Stomach smooth muscle (tissue), 2 donors: ENCODE measurements around the gene HCN4.

Experiments
- H3K27ac ChIP-seq: one replicate; pipeline ENCODE4 v1.7.0; 2013; ENCODE audit warnings: mild to moderate bottlenecking, low read length, inconsistent platforms
- H3K27me3 ChIP-seq, 2 donors: one replicate each; pipeline ENCODE4 v1.7.0; 2013; ENCODE audit warnings: low read length in 2 of 2; ENCODE audit not compliant: insufficient read depth in 2 of 2, control insufficient read depth in 1 of 2
- H3K36me3 ChIP-seq, 2 donors: one replicate each; pipeline ENCODE4 v1.7.0; 2013; ENCODE audit warnings: low read length in 2 of 2; ENCODE audit not compliant: control insufficient read depth in 2 of 2, insufficient read depth in 2 of 2
- H3K4me1 ChIP-seq: one replicate; pipeline ENCODE4 v1.7.0; 2013; ENCODE audit warnings: low read length; ENCODE audit not compliant: control insufficient read depth, insufficient read depth
- H3K4me3 ChIP-seq, 2 donors: one replicate each; pipeline ENCODE4 v1.7.0; 2013; ENCODE audit warnings: low read length in 2 of 2
- H3K9ac ChIP-seq, 2 donors: one replicate each; pipeline ENCODE4 v1.7.0; 2013; ENCODE audit warnings: low read length in 2 of 2, mild to moderate bottlenecking in 1 of 2
- H3K9me3 ChIP-seq, 2 donors: one replicate each; pipeline ENCODE4 v1.7.0; 2013; ENCODE audit warnings: low read length in 2 of 2; ENCODE audit not compliant: control insufficient read depth in 2 of 2
- donor health status: healthy.
- donor health status: Pancreatic carcinoma.

Gene HCN4

DNA sequence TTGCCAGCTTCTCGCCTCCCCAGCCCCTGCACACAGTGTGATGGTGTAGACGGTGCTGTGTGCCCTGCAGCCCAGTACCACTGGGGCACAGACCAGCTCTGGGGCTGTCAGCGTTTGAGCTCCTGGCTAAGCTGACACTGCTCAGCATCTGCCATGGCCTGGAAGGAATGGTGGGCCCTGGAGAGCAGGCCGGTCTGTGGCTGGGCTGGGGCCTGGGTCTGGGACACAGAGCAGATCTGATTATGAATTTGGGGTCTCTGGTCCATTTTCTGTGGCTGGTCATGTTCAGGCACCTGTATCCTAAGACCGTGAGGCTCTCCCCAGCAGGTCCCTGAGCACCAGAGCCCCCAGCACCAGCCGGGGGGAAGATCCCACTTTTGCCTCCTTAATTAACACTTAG, 34.7 kb downstream of the HCN4 start:
- H3K4me1 ChIP-seq, result no peaks in the 10 kb centered on the region
- H3K27me3 ChIP-seq, result peaks cover 2% of the 10 kb centered on the region in 2 donors
- no peak overlapping the region for H3K9ac ChIP-seq
- H3K9me3 ChIP-seq, result no peaks in the 10 kb centered on the region
- H3K4me3 ChIP-seq, result no peak overlapping the region
- H3K36me3 ChIP-seq, result no peaks in the 10 kb centered on the region
- no peak overlapping the region for H3K27ac ChIP-seq

DNA sequence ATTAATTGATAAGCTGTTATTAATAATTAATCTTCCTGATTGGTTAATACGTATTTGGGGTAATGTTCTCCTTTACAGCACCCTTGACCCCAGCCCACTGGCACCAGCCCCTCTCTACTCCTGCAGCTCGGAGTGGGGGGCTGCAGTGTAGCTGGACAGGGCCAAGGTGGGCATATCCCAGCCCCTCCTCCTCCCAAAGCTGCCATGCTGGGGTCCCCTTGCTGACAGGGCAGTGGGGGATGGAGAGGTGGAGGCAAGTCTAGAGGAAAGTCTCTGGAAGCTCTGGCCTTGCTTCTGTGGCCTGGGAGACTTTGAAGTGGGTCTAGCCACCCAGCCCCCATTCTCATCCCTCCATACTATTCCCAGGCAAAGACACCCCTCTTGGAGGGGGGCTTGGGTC, 35.8 kb downstream of the HCN4 start:
- Histone ChIP-seq H3K4me3 (no peak overlapping the region), H3K9ac (no peak overlapping the region), H3K27ac (no peak overlapping the region), H3K36me3 (no peaks in the 10 kb centered on the region), H3K9me3 (no peaks in the 10 kb centered on the region), H3K27me3 (peaks cover 0 to 2% of the 10 kb centered on the region in 2 donors), H3K4me1 (no peaks in the 10 kb centered on the region)

DNA sequence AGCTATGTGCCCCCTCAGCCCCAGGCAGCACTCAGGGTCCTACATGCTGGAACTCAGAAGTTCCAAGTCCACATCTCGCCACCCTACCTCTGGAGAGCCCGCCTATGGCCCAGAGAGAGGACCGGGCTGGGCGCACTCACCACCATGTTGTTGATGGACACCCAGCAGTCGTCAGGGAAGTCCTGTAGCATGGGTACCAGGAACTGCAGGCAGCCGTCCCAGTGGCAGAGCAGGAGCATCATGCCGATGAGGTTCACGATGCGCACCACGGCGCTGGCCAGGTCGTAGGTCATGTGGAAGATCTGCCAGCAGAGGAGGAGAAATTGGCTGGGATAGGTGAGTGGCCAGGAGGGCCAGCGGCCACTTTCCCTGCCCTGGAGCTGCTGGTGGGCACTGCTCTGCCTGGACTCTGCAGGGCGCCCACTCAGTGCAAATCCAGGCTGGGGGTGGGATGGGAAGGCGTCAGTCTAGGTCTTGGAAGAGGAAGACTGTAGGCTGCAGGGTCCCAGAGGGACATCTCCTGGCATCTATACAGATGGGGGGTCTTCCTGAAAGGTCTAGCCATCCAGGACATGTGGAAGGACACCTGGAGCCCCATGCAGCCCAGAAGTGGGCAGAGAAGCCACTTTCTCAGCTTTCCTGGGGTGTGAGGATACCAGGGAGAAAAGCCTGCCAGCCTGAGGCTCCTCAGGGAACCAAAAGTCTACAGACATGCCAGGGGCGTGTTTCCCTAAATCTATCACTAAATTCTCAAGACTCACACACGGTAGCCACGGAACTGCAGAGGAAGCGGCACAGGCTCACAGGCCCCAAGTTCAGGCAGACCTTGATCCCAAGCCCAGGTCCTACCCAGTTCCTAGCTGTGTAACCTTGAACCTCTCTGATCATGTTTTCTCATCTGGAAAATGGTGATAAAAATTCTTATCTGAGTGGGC, 36.5 kb downstream of the HCN4 start:
- no peaks in the 10 kb centered on the region for H3K9me3 ChIP-seq
- peaks cover 0 to 2% of the 10 kb centered on the region in 2 donors for H3K27me3 ChIP-seq
- H3K4me1 ChIP-seq, result no peaks in the 10 kb centered on the region
- H3K27ac ChIP-seq, result no peak overlapping the region
- no peak overlapping the region for H3K4me3 ChIP-seq
- H3K36me3 ChIP-seq, result no peaks in the 10 kb centered on the region
- no peak overlapping the region for H3K9ac ChIP-seq

DNA sequence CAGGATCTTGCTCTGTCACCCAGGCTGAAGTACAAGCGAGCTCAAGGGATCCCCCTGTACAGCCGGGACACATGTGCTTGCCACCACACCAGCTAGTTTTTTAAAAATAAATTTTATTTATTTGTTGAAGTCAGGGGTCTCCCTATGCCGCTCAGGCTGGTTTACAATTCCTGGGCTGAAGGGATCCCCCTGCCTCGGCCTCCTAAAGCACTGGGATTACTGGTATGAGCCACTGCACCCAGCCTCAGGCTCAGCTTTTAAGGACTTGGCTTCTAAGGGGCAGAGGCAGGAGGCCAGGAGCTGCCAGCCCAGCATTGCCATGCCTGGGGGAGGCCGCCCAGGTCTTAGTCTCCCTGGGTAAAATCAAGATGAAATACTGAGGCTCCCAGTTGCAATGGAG, 37.3 kb downstream of the HCN4 start:
- no peak overlapping the region for H3K27ac ChIP-seq
- no peak overlapping the region for H3K4me3 ChIP-seq
- no peaks in the 10 kb centered on the region for H3K4me1 ChIP-seq
- no peak overlapping the region for H3K9ac ChIP-seq
- no peaks in the 10 kb centered on the region for H3K36me3 ChIP-seq
- no peaks in the 10 kb centered on the region for H3K9me3 ChIP-seq
- peaks cover 0 to 2% of the 10 kb centered on the region in 2 donors for H3K27me3 ChIP-seq

DNA sequence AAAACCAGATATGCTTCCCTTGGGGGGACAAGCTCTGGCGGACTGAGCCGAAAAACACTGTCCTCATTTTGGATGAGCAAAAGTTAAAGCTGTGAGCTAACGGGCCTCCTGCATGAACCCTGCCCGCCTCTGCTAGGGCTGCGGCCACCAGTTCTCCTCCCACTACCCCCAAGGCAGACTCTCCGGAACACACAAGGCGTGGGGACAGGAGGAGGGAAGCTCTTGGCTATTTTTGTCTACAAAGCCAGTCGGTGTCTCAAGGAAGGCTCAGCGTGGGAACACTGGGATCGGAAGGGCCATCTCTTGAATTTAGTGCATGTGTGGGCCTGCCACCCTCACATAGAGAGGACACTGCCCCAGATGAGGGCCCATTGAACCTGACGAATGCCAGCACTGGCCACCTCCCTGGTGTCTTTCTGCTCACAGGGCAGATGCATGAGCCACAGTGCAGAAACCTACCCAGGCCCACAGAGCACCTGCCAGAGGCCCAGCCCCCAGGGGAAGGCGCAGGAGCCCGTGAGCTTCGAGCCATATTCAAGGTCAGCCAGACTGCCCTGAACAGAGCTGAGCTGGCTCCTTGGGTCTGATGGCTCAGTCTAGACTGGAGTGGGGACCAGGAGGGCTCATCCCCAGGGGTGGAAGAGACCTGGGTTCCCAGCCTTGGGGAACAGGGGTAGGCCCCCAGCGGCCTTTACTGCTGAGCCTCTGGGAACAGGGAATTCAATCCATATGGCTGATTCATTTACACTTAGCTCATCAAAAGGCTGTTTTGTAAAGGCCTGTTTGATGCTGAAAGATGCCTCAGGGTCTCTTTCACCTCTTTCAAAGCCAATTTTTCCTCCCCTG, 38.3 kb downstream of the HCN4 start:
- no peak overlapping the region for H3K4me3 ChIP-seq
- H3K27me3 ChIP-seq, result no peaks in the 10 kb centered on the region
- no peaks in the 10 kb centered on the region for H3K9me3 ChIP-seq
- no peaks in the 10 kb centered on the region for H3K36me3 ChIP-seq
- H3K4me1 ChIP-seq, result no peaks in the 10 kb centered on the region
- no peak overlapping the region for H3K27ac ChIP-seq
- H3K9ac ChIP-seq, result no peak overlapping the region

DNA sequence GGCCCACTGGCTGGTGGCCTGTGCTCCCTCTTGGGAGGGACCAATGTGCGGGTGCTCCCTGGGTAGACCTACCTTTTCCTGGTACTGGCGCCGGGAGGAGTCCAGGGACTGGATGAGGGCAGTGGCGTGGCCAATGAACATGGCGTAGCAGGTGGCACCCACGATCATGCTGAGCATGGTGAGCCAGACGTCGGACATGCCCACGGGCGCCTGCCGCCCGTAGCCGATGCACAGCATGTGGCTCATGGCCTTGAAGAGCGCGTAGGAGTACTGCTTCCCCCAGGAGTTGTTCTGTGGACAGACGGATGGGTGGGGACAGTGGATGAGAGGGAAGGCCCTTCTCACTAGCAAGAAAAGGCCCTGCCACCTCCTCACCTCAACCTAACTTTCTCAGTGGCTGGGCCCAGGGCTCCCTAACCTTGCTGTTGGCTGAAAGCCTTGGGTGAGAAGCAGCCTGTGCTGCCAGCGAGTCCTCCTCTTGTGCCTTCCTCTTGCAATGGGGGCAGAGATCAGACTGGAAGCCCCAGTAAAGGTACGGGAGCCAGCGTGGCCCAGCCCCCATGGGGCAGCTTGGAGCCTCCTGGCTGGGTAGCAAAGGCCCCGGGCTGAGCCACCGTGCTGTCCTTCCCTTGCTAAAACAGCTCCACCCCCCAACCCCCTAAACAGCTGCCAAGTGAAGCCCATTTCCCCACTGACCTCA, 39.1 kb downstream of the HCN4 start:
- Histone ChIP-seq H3K4me3 (no peak overlapping the region), H3K27me3 (peaks cover 0 to 1% of the 10 kb centered on the region in 2 donors), H3K9me3 (no peaks in the 10 kb centered on the region), H3K9ac (no peak overlapping the region), H3K27ac (no peak overlapping the region), H3K4me1 (no peaks in the 10 kb centered on the region), H3K36me3 (no peaks in the 10 kb centered on the region)

DNA sequence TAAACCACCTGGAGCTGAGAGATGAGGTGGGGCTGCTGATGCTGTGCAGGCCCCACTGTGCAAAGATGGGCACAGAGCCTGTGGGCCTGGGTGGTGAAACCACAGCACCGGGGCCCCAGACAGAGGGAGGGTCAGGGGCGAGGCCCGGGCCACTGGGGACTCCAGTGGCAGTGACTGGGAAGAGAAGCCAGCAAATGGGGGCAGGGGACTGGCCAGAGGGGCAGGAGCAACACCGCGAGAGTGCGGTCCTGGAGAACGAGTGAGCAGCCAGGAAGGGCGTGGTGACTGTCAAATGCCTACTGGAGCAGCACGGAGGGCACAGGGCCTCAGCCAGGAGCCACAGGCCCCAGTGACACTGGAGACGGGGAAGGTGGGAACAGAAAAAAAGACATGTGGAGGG, 39.8 kb downstream of the HCN4 start:
- Histone ChIP-seq H3K9ac (no peak overlapping the region), H3K27ac (no peak overlapping the region), H3K9me3 (no peaks in the 10 kb centered on the region), H3K27me3 (peaks cover 0 to 3% of the 10 kb centered on the region in 2 donors), H3K4me1 (no peaks in the 10 kb centered on the region), H3K4me3 (no peak overlapping the region), H3K36me3 (no peaks in the 10 kb centered on the region)

DNA sequence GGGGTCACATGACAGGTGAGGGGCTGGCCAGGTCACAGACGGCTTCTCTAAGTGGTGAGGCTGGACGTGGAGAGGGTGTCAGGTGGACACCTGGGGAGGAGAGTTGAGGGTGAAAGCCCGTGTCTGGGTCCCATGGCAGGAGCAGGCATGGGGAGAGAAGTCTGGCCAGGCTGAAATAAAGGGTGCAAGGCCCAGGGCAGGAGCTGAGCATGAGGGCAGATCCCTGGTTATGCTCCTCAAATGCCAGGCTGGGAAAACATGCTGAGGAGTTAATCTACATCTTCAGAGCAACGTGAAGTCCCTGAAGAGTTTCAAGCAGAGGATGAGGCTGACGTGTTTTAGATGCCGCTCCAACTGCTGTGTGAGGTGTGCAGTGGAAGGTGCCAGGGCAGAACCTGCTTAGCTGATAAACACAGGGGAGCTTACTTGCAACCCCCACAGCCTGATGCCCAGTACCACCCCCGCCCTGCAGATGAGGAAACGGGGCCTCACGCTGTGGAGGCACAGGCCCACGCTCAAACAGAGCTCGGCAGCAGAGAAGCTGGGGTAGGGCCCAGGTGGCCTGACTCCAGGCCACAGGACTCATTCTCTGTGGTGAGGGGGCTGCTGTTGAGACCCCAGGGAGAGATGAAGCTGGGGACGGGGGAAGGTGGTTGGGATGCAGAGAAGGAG, 40.5 kb downstream of the HCN4 start:
- no peaks in the 10 kb centered on the region for H3K9me3 ChIP-seq
- no peak overlapping the region for H3K9ac ChIP-seq
- no peak overlapping the region for H3K4me3 ChIP-seq
- H3K27ac ChIP-seq, result no peak overlapping the region
- H3K27me3 ChIP-seq, result peaks cover 0 to 3% of the 10 kb centered on the region in 2 donors
- H3K4me1 ChIP-seq, result no peaks in the 10 kb centered on the region
- H3K36me3 ChIP-seq, result no peaks in the 10 kb centered on the region

DNA sequence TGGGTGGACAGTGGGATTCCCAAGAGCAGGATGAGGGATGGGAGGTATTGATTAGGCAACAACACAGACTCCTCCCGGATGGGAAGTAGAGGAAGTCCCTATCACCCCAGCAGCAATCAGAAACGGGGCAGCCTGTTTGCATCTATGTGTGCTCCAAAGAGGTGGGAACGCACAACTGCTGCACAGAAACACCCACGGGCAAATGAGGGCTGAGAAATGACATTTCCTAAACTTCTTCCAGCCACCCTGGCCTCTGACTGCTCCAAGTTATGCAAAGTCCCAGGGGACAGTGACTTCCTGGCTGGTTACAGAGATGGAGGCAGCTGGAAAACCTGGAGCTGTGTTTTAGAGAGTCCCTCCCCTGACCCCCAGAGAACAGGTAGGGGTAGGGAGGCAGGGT, 42.6 kb downstream of the HCN4 start:
- Histone ChIP-seq H3K27ac (no peak overlapping the region), H3K27me3 (peaks cover 0 to 5% of the 10 kb centered on the region in 2 donors), H3K4me1 (no peaks in the 10 kb centered on the region), H3K9ac (no peak overlapping the region), H3K36me3 (no peaks in the 10 kb centered on the region), H3K4me3 (no peak overlapping the region), H3K9me3 (no peaks in the 10 kb centered on the region)

DNA sequence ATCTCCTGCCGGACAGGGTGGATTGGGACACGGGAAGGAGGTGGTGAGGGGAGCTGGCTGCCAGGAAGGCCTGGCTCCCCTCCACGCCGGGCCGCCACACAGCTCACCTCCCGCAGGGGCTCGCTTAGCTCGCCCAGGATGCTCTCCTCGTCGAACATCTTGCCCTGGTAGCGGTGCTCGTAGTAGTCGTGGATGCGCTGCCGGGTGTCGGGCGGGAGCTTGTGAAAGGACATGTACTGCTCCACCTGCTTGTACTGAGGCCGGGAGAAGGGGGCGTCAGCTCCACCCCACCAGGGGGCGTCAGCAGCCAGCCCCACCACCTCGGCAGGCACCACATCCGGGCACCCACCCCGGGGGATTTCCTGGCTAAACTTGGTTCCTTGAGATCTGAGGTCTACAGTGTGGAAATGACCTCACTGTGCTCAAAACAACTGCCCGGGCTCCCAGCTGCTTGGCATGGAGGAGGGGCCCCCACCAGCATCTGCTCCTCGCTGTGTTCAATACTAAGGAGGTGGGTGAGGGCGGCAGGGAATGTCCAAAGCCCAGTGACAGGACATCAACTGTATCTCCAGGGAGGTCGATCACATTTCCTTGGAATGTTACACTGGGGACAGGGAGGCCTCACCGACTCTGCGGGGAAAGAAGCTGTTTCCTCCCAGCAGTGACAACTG, 43.4 kb downstream of the HCN4 start:
- Histone ChIP-seq H3K4me1 (no peaks in the 10 kb centered on the region), H3K27ac (no peak overlapping the region), H3K9ac (no peak overlapping the region), H3K27me3 (peaks cover 1 to 7% of the 10 kb centered on the region in 2 donors), H3K4me3 (no peak overlapping the region), H3K9me3 (no peaks in the 10 kb centered on the region), H3K36me3 (no peaks in the 10 kb centered on the region)
